ENCODE data around the gene VWF.
"Not testable (repeated sequence)": the region's sequence is repeated elsewhere in the genome, so short reads cannot be mapped to it uniquely, and the experiment has no call there.

Gene VWF

DNA sequence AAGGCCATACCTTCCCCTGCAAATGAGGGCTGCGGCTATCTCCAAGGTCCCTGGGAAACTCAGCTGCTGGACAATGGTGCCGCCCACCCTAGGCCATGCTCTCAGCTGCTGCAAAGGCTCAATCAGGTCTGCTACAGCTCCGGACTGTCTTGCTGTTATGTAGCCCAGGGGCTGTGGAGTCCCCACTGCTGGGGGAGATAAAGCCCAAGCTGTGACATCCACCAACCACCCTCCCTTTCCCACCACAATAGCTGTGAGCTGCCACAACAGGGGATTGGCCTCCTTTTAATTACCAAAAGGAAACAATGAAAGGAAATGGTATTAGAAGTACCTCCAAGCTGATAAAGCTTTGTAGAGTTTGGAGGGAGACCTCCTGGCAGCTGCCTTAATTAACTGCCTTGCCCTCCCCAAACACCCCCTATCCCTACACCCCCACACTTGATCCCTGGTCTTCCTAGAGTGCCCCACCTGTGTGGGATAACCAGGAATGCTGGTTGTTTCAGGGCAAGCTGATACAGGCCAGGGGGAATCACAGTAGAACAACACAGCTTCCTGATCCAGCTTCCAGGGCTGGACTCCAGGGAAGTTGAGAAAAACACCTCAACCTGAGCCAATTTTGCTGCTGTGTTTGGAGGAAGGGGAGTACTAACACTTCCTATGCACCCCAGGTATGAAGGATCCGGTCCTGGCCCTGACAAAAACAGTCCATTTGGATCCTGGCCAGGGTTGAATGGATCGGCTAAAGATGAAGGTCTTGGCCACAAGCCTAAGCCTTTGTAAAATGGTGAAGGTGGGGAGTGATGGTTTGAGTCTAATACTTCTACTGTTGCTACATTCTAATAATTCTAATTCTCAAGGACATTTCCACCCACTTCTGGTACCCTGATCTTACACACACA, at the start of gene VWF:
VWF (minus strand) TSS at position 260 of the 899 bp plus-strand sequence. CDS start 1,474 bp downstream, outside the sequence.
- FAIRE-seq, result no peak

GRCh38 chr12:6172862-6173261, 48.4 kb upstream of the VWF start:
- no peak for FAIRE-seq

- no peak for FAIRE-seq
Observed at GRCh38 chr12:6172086-6172485, 47.6 kb upstream of the VWF start.

DNA sequence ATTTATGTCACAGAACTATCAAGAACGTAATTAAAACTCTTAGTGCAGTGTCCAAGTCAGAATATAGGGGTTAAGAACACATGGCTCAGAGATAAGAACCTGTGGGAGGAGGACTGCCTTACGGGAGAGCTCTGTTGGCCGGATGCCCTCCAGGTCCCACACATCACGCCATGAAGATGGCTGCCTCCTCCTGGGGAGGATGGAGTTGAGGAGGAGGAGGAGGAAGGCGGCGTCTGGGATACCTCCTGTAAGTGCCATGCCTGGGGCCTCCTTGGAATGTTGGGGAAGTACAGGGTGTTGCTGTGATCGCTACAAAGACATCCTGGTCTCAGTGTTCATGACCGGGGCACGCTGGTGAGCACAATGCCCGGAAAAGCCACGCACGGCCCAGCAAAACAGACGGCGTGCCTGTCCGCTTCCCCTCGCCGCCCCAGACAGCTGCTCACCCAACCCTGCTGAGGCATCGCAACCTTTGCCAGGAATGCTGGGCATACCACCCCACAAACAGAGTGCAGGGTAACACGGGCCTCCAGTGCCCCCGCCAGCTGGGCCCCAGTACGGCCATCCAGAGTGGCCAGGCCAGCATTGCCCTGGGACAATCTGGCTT, 47.0 kb upstream of the VWF start:
- no peak for FAIRE-seq

- FAIRE-seq, result no peak
Observed at GRCh38 chr12:6167327-6168280, 43.1 kb upstream of the VWF start.

- FAIRE-seq, result no peak
Observed at GRCh38 chr12:6166808-6167207, 42.3 kb upstream of the VWF start.

- FAIRE-seq, result no peak
Observed at GRCh38 chr12:6165395-6165794, 40.9 kb upstream of the VWF start.

DNA sequence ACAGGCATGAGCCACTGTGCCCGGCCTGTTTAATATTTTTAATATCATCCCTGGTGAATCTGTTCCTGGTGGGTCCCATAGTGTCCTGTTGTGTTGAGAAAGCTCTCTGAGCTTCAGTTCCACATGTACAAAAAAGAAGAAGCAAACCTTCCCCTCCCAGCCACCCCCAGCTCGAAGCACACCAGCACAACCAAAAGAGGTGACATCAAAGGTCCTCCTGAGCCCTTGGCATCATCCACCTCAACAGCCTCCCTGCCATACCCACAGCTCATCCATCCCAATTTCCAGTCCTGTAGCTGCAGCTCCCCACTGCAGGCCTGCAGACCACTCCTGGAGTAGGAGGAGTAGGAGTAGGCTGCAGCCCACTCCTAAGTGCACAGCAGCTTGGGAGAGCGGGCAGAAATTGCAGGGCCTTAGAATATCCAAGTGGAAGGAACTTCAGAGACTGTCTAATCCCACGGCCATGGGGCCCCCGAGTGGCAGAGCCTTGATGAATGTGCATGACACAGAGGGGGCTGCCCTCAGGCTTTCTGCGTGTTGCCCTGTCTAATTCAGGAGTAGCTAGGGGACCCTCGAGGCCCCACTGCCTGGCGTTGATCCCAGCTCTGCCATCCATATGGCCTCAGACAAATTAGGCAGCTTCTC, 39.1 kb upstream of the VWF start:
- FAIRE-seq, result no peak

GRCh38 chr12:6161124-6161882, 36.8 kb upstream of the VWF start:
- FAIRE-seq, result no peak

DNA sequence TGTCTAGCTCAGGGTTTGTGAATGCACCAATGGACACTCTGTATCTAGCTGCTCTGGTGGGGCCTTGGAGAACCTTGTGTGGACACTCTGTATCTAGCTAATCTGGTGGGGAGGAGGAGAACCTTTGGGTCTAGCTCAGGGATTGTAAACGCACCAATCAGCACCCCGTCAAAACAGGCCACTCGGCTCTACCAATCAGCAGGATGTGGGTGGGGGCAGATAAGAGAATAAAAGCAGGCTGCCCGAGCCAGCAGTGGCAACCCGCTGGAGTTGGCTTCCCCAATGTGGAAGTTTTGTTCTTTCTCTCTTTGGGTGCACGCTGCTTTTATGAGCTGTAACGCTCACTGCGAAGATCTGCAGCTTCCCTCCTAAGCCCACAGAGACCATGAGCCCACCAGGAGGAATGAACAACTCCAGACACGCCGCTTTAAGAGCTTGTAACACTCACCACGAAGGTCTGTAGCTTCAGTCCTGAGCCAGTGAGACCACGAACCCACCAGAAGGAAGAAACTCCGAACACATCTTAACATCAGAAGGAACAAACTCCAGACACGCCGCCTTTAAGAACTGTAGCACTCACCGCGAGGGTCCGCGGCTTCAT, 35.7 kb upstream of the VWF start:
- not testable (repeated sequence) for FAIRE-seq

GRCh38 chr12:6159166-6160011, 34.9 kb upstream of the VWF start:
- not testable (repeated sequence) for FAIRE-seq

DNA sequence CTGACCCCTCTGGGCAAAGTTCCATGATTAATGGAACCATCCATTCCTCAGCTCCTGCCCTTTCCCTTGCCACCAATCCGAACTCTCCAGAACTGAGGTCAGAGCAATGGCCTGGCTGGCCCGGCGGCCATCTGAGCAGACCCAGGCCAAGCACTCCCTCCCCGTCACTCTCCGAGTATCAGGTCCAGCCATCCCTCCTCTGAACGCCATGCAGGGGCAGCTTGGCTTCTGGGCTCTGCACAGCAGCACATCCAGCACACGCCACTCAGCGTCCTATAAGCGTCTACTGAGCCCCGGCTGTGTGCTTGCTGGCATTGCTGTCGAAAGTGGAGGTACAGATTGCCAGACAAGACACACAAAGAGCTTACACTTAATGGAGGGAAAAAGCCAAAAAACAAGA, 34.3 kb upstream of the VWF start:
- FAIRE-seq, result no peak

DNA sequence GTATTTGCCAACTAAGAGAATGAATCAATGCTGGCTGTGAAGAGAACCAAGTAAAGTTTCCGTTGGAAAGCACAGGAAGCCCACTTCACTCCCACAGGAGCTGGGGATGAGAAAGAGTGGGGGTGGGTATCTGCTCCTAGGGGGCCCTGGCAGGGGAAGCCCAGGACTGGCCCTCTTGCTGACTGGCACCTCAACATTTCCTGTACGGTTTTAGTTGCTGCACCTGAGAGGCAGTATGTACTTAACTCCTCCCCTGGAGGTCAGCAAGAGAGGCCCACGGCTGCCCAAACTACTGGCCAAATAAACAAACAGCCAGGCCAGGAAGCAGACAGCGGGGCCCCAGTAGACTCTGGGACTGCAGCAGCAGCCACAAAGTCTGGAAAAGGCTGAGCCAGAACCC, 33.8 kb upstream of the VWF start:
- no peak for FAIRE-seq

- FAIRE-seq, result no peak
Observed at GRCh38 chr12:6157482-6157881, 33.0 kb upstream of the VWF start.

DNA sequence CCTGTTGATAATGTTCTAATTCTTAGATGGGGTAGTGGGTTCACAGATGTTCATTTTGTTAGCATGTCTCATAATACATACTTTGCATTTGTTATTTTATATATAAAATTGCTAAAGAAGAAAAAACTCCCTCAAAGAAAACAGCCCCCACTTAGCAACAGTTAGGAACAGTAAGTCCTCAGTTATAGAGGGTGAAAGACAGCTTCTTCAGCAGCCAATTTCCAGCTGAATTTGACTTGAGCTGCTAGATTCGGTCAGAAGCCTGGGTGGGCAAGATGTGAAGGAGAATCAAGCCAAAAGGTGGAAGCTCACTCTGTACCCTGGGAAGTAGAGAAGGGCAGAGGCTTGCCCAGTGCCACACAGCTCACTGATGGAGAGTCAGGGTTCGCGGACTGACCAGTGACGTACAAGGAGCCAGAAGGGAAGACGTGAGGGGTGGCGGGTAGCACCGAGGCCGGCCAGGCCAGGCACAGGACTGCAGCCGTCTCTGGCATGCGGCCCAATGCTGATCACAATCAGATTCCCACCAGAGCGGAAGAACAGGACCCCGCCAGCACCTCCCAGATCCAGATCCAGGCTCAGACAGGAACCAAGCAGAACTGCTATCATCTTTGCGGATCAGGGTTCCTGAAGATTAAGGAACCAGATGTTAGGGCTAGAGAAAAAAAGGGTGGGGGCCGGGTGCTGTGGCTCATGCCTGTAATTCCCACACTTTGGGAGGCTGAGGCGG, 30.4 kb upstream of the VWF start:
- no peak for FAIRE-seq

DNA sequence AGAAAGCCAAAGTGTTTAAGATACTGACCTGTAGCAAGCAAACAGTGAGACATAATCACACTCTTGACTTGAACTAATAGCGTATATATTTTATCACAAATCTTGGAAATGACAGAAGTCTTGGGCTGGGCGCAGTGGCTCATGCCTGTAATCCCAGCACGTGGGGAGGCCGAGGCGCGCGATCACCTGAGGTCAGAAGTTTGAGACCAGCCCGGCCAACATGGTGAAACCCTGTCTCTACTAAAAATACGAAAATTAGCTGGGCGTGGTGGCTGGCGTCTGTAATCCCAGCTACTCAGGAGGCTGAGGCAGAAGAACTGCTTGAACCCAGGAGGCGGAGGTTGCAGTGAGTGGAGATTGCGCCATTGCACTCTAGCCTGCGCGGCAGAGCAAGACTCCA, 24.3 kb upstream of the VWF start:
- not testable (repeated sequence) for FAIRE-seq

GRCh38 chr12:6148061-6148460, 23.6 kb upstream of the VWF start:
- FAIRE-seq, result no peak

- FAIRE-seq, result no peak
Observed at GRCh38 chr12:6146951-6147350, 22.5 kb upstream of the VWF start.

DNA sequence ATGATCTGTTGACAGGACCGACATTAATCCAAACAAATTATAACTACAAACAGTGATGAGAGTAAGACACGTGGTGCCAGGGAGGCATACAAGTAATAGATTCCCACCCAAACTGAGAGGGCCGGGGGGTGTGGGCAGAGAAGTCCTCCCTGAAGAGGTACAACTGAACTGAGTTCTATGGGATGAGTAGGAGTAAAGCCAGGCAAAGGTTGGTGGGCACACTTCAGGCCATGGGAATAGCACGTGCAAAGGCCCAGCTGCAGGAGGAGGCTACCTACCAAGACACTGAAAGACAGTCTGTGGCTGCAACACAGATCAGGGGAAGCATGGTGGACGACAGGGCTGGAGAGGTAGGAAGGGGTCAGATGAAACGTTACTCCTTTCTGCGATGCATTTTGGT, 22.0 kb upstream of the VWF start:
- FAIRE-seq, result no peak

GRCh38 chr12:6145564-6145963, 21.1 kb upstream of the VWF start:
- no peak for FAIRE-seq
